Neuronal stem cell (in vitro differentiated cells): ENCODE results near the gene TBC1D10A.

Source experiments
- DNase-seq: peaks from one replicate; pipeline ENCODE4 v3.0.0-alpha.2; 2013; ENCODE audit warnings: low spot score
- H2AFZ ChIP-seq: one replicate; pipeline ENCODE4 v1.6.1; 2013; ENCODE audit warnings: mild to moderate bottlenecking, low read length, inconsistent platforms
- H2AK5ac ChIP-seq: 2 replicates; pipeline ENCODE4 v1.6.1; 2013; ENCODE audit warnings: low read depth, mild to moderate bottlenecking, inconsistent platforms, low read length, moderate library complexity, mixed read lengths
- H2BK120ac ChIP-seq: 2 replicates; pipeline ENCODE4 v1.6.1; 2013; ENCODE audit warnings: low read depth, mild to moderate bottlenecking, inconsistent platforms, low read length, moderate library complexity, mixed read lengths
- H2BK12ac ChIP-seq: one replicate; pipeline ENCODE4 v1.6.1; 2013; ENCODE audit warnings: low read length, inconsistent platforms
- H2BK15ac ChIP-seq: 2 replicates; pipeline ENCODE4 v1.6.1; 2013; ENCODE audit warnings: mild to moderate bottlenecking, low read length, inconsistent platforms, mixed read lengths
- H2BK5ac ChIP-seq: one replicate; pipeline ENCODE4 v1.6.1; 2013; ENCODE audit warnings: inconsistent platforms, mild to moderate bottlenecking, low read length, moderate library complexity
- H3K14ac ChIP-seq: one replicate; pipeline ENCODE4 v1.6.1; 2013; ENCODE audit warnings: low read length, inconsistent platforms
- H3K18ac ChIP-seq: 2 replicates; pipeline ENCODE4 v1.6.1; 2013; ENCODE audit warnings: low read length, inconsistent platforms
- H3K23ac ChIP-seq: 2 replicates; pipeline ENCODE4 v1.6.1; 2013; ENCODE audit warnings: low read depth, mild to moderate bottlenecking, mixed read lengths, low read length, inconsistent platforms; ENCODE audit not compliant: poor library complexity
- H3K27ac ChIP-seq: replicated peaks from 3 replicates; pipeline ENCODE4 v1.5.1; 2013; ENCODE audit warnings: low read length, inconsistent platforms
- H3K27me3 ChIP-seq, 3 experiments: 2 replicates each; pipeline ENCODE4 v1.6.1; 2013; ENCODE audit warnings: low read length in 3 of 3, mild to moderate bottlenecking in 2 of 3, inconsistent platforms in 1 of 3, low read depth in 1 of 3, mixed read lengths in 1 of 3, moderate library complexity in 1 of 3; ENCODE audit not compliant: control insufficient read depth in 3 of 3, insufficient read depth in 3 of 3
- H3K36me3 ChIP-seq, 2 donors: replicated peaks in 1 of 2; 2 replicates each; pipeline ENCODE4 v1.6.1; 2013; ENCODE audit warnings: low read length in 2 of 2; ENCODE audit not compliant: control insufficient read depth in 2 of 2, insufficient read depth in 2 of 2
- H3K4ac ChIP-seq: 2 replicates; pipeline ENCODE4 v1.6.1; 2013; ENCODE audit warnings: inconsistent platforms, mild to moderate bottlenecking, low read length, moderate library complexity
- H3K4me1 ChIP-seq, 2 donors: 1 replicate in 1 of 2; 2 replicates in 1 of 2; pipeline ENCODE4 v1.6.1; 2013; ENCODE audit warnings: low read length in 2 of 2, low read depth in 1 of 2; ENCODE audit not compliant: control insufficient read depth in 2 of 2, insufficient read depth in 1 of 2
- H3K4me2 ChIP-seq: one replicate; pipeline ENCODE4 v1.6.1; 2013; ENCODE audit warnings: mild to moderate bottlenecking, low read length, inconsistent platforms; ENCODE audit not compliant: insufficient read depth, poor library complexity, severe bottlenecking
- H3K4me3 ChIP-seq, 2 donors: 2 replicates each; pipeline ENCODE4 v1.5.1; 2013; ENCODE audit warnings: low read length in 2 of 2, mild to moderate bottlenecking in 2 of 2, inconsistent platforms in 1 of 2, moderate library complexity in 1 of 2
- H3K79me1 ChIP-seq: one replicate; pipeline ENCODE4 v1.6.1; 2013; ENCODE audit warnings: low read depth, mild to moderate bottlenecking, inconsistent platforms, low read length, moderate library complexity
- H3K9ac ChIP-seq: one replicate; pipeline ENCODE4 v1.6.1; 2013; ENCODE audit warnings: mild to moderate bottlenecking, low read depth, low read length, inconsistent platforms; ENCODE audit not compliant: poor library complexity
- H3K9me3 ChIP-seq, 2 donors: replicated peaks in 1 of 2; 2 replicates each; pipeline versions ENCODE3 to v1.6.1; 2013; ENCODE audit warnings: low read length in 2 of 2, mild to moderate bottlenecking in 2 of 2, inconsistent platforms in 1 of 2, low read depth in 1 of 2, mixed read lengths in 1 of 2, moderate library complexity in 1 of 2; ENCODE audit not compliant: control insufficient read depth in 2 of 2, insufficient read depth in 1 of 2
- H4K8ac ChIP-seq: one replicate; pipeline ENCODE4 v1.6.1; 2013; ENCODE audit warnings: low read depth, mild to moderate bottlenecking, inconsistent platforms, low read length, moderate library complexity
- H4K91ac ChIP-seq: one replicate; pipeline ENCODE4 v1.6.1; 2013; ENCODE audit warnings: low read length, low read depth, mild to moderate bottlenecking, inconsistent platforms; ENCODE audit not compliant: poor library complexity
- WGBS, 2 donors: extraction: QIAGEN DNeasy Blood & Tissue Kit; methylation state at CpG; one replicate each; pipeline ENCODE4 v1.1.7; 2013; ENCODE audit warnings: missing lambda C conversion rate in 2 of 2, mixed read lengths in 1 of 2; ENCODE audit not compliant: insufficient read length in 2 of 2, insufficient replicate concordance in 1 of 2; ENCODE audit errors: extremely low coverage in 2 of 2; 5-methylcytosine and 5-hydroxymethylcytosine counted together

TBC1D10A gene

GRCh38 chr22:30302810-30303138, 24.0 kb downstream of the TBC1D10A start:
- no peak overlapping the region for H3K14ac ChIP-seq
- peaks cover 4 to 8% of the 10 kb centered on the region in 2 donors for H3K4me1 ChIP-seq
- H2BK5ac ChIP-seq, result no peak overlapping the region
- H3K27ac ChIP-seq, result no peak overlapping the region
- DNase-seq, result no peak
- no peak overlapping the region for H3K4ac ChIP-seq
- WGBS, 2 donors, result no CpG with 5 or more reads among the region's 5 CpGs
- no peak overlapping the region for H4K91ac ChIP-seq
- no peak overlapping the region for H3K9ac ChIP-seq
- H2BK12ac ChIP-seq, result no peak overlapping the region
- H2AK5ac ChIP-seq, result no peak overlapping the region
- no peaks in the 10 kb centered on the region for H3K9me3 ChIP-seq
- no peak overlapping the region for H3K18ac ChIP-seq
- no peak overlapping the region for H2BK15ac ChIP-seq
- H4K8ac ChIP-seq, result no peak overlapping the region
- H3K79me1 ChIP-seq, result no peaks in the 10 kb centered on the region
- H3K4me2 ChIP-seq, result no peak overlapping the region
- no peaks in the 10 kb centered on the region for H3K27me3 ChIP-seq
- no peak overlapping the region for H2AFZ ChIP-seq
- no peak overlapping the region for H2BK120ac ChIP-seq
- H3K4me3 ChIP-seq, result no peak overlapping the region
- no peak overlapping the region for H3K23ac ChIP-seq
- peaks cover 0 to 4% of the 10 kb centered on the region in 2 donors for H3K36me3 ChIP-seq

- H3K9me3 ChIP-seq, result no peaks in the 10 kb centered on the region
- no peak overlapping the region for H4K8ac ChIP-seq
- no CpG with 5 or more reads among the region's 9 CpGs for WGBS, 2 donors
- H2BK5ac ChIP-seq, result no peak overlapping the region
- no peak overlapping the region for H3K14ac ChIP-seq
- no peaks in the 10 kb centered on the region for H3K79me1 ChIP-seq
- H3K27me3 ChIP-seq, result no peaks in the 10 kb centered on the region
- DNase-seq, result no peak
- no peak overlapping the region for H2BK120ac ChIP-seq
- H3K18ac ChIP-seq, result no peak overlapping the region
- no peak overlapping the region for H2BK12ac ChIP-seq
- no peak overlapping the region for H3K23ac ChIP-seq
- H3K9ac ChIP-seq, result no peak overlapping the region
- H3K4me2 ChIP-seq, result no peak overlapping the region
- no peak overlapping the region for H3K4me3 ChIP-seq
- no peak overlapping the region for H2AFZ ChIP-seq
- H2BK15ac ChIP-seq, result no peak overlapping the region
- H4K91ac ChIP-seq, result peak overlapping the region; percentile 61
- H3K4me1 ChIP-seq, result peaks cover 4 to 8% of the 10 kb centered on the region in 2 donors
- H3K4ac ChIP-seq, result no peak overlapping the region
- H3K36me3 ChIP-seq, result peaks cover 0 to 4% of the 10 kb centered on the region in 2 donors
- H3K27ac ChIP-seq, result no peak overlapping the region
- no peak overlapping the region for H2AK5ac ChIP-seq
These were observed 24.5 kb downstream of the TBC1D10A start for GRCh38 chr22:30301995-30302809.

- Histone ChIP-seq H3K4ac (no peak overlapping the region), H3K27ac (no peak overlapping the region), H3K23ac (no peak overlapping the region), H3K14ac (no peak overlapping the region), H3K27me3 (no peaks in the 10 kb centered on the region), H2BK120ac (no peak overlapping the region), H2AK5ac (no peak overlapping the region), H2BK5ac (no peak overlapping the region), H3K4me3 (no peak overlapping the region), H4K91ac (no peak overlapping the region), H3K36me3 (peaks cover under 1 to 11% of the 10 kb centered on the region in 2 donors), H3K4me1 (peaks cover 0 to 3% of the 10 kb centered on the region in 2 donors), H3K18ac (peak overlapping the region; percentile 67), H3K79me1 (peaks cover 2% of the 10 kb centered on the region), H3K9me3 (no peaks in the 10 kb centered on the region), H4K8ac (no peak overlapping the region), H2AFZ (no peak overlapping the region), H3K4me2 (no peak overlapping the region), H3K9ac (no peak overlapping the region), H2BK15ac (no peak overlapping the region), H2BK12ac (no peak overlapping the region)
- WGBS, 2 donors, result no CpG with 5 or more reads among the region's 13 CpGs
- no peak for DNase-seq
These were observed 27.4 kb downstream of the TBC1D10A start for GRCh38 chr22:30299322-30299721.

GRCh38 chr22:30297991-30298701, 28.6 kb downstream of the TBC1D10A start:
- Histone ChIP-seq H4K91ac (no peak overlapping the region), H3K27ac (no peak overlapping the region), H3K4me3 (no peak overlapping the region), H3K4me1 (peaks cover 0 to 3% of the 10 kb centered on the region in 2 donors), H3K4ac (no peak overlapping the region), H2AFZ (no peak overlapping the region), H2BK120ac (no peak overlapping the region), H2BK5ac (peak overlapping the region; percentile 16), H3K27me3 (no peaks in the 10 kb centered on the region), H3K14ac (no peak overlapping the region), H2BK12ac (no peak overlapping the region), H3K23ac (no peak overlapping the region), H2BK15ac (no peak overlapping the region), H3K4me2 (no peak overlapping the region), H2AK5ac (no peak overlapping the region), H3K36me3 (peaks cover 6 to 19% of the 10 kb centered on the region in 2 donors), H3K9me3 (no peaks in the 10 kb centered on the region), H3K79me1 (peaks cover 2% of the 10 kb centered on the region), H3K9ac (no peak overlapping the region), H3K18ac (no peak overlapping the region), H4K8ac (no peak overlapping the region)
- no CpG with 5 or more reads among the region's 9 CpGs for WGBS, 2 donors
- no peak for DNase-seq
